PC-3 (cell line): ENCODE measurements around the gene CHD1.

Source experiments
- EZH2 ChIP-seq: fragments of 300-600 bp; sonication (generic); IDR thresholded peaks from one replicate; pipeline ENCODE4 v1.6.1; 2017; ENCODE audit warnings: antibody characterized with exemption, mild to moderate bottlenecking, low read length; ENCODE audit not compliant: unreplicated experiment
- EZH2phosphoT487 ChIP-seq: fragments of 300-600 bp; sonication (generic); IDR thresholded peaks from 2 replicates; pipeline ENCODE4 v1.6.1; 2018; ENCODE audit warnings: mild to moderate bottlenecking, antibody characterized with exemption, low read length, borderline replicate concordance
- TF ChIP-seq, protein P1 (sequence below): fragments of 300-600 bp; sonication (generic); conservative IDR thresholded peaks from 2 replicates; pipeline ENCODE4 v1.5.1; 2017; ENCODE audit warnings: antibody characterized with exemption, low read depth, mild to moderate bottlenecking, low read length

DNA sequence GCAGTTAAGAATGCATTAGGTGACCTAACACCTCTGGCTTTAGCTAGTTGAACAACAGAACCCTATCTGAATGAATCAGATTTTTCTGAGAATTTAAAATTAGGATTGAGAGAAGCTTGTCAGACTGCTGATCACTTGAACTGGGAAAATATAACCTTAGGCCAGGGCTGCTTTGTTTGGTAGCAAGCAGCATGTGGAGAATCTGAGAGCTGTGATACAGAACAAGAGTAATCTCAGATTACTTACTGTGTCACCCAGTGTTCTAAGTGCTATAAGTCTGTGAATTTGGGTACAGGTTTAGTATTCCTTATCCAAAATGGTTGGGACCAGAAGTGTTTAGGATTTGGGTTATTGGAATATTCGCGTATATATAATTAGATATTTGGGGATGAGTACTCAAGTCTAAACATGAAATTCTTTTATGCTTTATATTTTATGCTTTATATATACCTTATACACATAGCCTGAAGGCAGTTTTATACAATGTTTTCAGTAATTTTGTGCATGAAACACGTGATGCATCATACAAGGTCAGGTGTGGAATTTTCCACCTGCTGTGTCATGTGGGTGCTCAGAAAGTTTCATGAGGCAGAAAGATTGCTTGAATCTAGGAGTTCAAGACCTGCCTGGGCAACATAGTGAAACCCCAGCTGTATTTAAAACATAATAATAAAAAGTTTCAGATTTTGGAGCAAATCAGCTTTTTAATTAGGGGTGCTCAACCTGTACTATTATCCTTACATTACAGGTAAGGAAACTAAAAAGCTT, 8.3 kb upstream of the CHD1 start:
- TF ChIP-seq, protein P1, sequence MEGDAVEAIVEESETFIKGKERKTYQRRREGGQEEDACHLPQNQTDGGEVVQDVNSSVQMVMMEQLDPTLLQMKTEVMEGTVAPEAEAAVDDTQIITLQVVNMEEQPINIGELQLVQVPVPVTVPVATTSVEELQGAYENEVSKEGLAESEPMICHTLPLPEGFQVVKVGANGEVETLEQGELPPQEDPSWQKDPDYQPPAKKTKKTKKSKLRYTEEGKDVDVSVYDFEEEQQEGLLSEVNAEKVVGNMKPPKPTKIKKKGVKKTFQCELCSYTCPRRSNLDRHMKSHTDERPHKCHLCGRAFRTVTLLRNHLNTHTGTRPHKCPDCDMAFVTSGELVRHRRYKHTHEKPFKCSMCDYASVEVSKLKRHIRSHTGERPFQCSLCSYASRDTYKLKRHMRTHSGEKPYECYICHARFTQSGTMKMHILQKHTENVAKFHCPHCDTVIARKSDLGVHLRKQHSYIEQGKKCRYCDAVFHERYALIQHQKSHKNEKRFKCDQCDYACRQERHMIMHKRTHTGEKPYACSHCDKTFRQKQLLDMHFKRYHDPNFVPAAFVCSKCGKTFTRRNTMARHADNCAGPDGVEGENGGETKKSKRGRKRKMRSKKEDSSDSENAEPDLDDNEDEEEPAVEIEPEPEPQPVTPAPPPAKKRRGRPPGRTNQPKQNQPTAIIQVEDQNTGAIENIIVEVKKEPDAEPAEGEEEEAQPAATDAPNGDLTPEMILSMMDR, result no peak
- TF ChIP-seq EZH2 (no peak), EZH2phosphoT487 (no peak)
